Erythroblast (primary cell): ENCODE results near the gene SLC17A5.

Experiments
- GATA1 ChIP-seq: IDR thresholded peaks from 2 replicates; pipeline ENCODE4 v1.6.1; 2011; ENCODE audit warnings: low read depth, mild to moderate bottlenecking, control low read depth, low read length, moderate library complexity
- POLR2A ChIP-seq: IDR thresholded peaks from 2 replicates; pipeline ENCODE4 v1.6.1; 2011; ENCODE audit warnings: mild to moderate bottlenecking, low read length

GRCh38 chr6:73631849-73632248 is 21.9 kb downstream of the SLC17A5 start:
- TF ChIP-seq POLR2A (no peak), GATA1 (no peak)
